RPMI7951 (cell line): Measurements from ENCODE around the gene KCNH2. TPM values are rescaled to one million over a fixed set of nuclear protein-coding genes. Genes with fewer than 3 reads are reported as not detected.
"Not testable (repeated sequence)": the region's sequence is repeated elsewhere in the genome, so short reads cannot be mapped to it uniquely, and the experiment has no call there.

Experiments
- DNase-seq: peaks from one replicate; pipeline ENCODE4 v3.0.0-alpha.2; 2012; ENCODE audit warnings: low read depth
- total RNA-seq: library from RNA; depleted of rRNA; stranded (reverse); fragments of >200 nt; shearing (Covaris generic); gene quantifications from 2 replicates; pipeline ENCODE4 v1.2.3, GENCODE V29; 2014

KCNH2 gene
- total RNA-seq, 1 experiment from 2014 or later: not detected

DNA sequence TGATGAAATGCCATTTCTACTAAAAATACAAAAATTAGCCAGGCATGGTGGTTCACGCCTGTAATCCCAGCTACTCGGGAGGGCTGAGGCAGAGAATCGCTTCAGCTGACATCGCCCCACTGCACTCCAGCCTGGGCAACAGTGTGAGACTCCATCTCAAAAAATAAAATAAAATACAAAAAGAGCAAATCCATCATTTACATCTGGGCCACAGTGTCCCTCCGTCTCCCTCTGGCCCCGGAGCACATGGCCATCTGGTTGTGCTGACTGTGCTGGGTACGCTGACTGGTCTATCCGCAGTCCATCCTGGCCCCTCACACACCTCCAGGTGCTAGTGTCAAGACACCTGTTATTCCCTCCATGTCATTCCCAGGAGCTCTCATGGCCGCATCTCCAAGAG is 42.1 kb downstream of the KCNH2 start:
- DNase-seq: no peak

- no peak for DNase-seq
These were observed 43.0 kb downstream of the KCNH2 start for GRCh38 chr7:150935149-150935548.

DNA sequence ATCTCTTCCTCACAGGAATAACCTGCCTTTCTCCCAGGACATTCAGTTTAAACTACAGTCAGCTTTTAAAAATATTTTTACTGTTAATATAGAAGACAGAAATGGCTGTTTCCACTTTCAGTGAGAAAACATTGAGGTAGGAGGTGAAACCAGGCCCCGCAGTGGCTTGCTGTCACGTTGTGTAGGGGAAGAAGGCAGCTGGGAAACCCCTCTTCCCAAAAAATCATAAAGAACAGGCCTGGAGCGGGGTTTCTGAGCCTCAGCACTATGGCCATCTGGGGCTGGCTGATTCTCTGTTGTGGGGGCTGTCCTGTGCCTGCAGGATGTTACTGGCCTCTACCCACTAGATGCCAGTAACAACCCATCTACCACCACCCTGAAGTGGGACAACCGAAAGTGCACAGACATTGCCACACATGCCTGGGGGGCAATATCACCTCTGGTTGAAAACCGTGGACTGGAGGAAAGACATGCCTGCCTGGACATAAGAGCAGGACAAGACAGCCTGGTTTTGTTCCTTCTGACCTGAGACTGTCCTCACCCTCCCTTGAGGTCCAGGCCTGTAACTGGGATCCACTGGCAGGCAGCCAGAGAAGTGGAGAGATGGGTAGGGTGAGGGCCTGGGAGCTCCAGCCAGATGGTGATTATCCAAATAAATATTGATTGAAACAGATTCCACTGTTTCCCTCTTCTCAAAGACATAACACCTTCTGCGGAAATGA is 43.9 kb downstream of the KCNH2 start:
- no peak for DNase-seq

DNA sequence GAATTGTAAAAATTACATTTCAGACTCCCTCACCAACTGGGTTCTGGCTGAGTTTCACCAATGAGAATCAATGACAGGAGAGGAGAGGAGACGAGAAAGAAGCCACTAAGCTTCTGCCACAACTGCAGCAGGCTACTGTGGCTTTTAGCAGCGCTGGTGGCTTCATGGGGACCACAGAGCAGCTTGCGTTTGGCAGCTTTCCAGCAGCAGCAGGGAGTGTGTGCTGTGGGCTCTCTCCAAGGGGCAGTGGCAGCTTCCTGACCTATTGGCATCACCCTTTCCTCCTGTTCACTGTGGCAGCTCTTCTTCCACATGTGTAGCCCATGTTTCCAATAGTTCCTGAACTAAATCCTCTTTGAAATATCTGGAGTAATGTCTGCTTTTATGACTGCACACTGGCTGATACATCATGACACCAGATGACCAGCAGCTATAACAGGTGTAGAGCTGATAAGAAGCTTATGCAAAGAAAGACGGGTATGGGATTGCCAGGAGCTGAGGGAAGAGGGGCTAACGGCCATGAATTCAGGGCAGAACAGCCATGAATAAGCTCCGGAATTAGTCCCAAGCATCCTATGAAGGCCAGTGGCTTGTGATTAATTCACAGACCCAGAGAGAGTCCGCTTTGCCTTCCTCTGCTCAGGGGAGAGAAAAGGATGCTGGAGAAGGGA is 46.8 kb downstream of the KCNH2 start:
- DNase-seq: no peak

DNA sequence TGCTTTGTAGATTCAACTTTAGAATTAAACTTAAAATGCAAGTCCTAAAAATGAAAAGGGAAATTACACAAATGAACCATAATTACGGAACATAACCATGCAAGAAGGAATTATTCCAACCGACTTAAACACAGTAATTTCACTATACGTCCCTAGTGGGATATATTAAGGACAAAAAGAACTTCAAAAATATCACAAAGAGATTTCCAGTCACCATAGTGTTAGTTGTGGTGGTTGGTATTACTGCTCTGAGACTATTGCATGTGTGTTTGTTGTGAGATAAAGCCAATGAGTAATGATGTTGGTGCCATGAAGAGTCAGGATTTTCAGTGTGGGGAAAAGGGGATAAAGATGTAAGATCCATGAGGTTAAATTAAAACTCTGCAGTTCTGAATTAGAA is 49.6 kb downstream of the KCNH2 start:
- no peak for DNase-seq

DNA sequence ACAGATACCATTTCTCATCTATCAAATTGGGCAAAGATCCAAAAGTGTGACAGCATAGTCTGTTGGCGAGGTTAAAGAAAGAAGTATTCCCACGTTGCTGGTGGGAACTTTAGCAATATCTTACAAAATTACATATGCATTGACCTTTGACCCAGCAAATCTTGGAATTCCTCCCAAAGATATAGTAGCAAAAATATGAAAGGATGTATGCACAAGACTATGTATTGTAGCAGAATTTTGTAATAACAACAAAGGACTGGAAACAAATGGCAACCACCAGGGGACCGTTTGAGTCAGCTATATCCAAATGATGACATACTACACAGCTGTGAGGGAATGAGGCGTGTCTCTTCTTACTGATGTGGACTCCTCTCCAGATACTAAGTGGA is 50.2 kb downstream of the KCNH2 start:
- no peak for DNase-seq

- DNase-seq: no peak
These were observed 50.8 kb downstream of the KCNH2 start for GRCh38 chr7:150927157-150927955.

DNA sequence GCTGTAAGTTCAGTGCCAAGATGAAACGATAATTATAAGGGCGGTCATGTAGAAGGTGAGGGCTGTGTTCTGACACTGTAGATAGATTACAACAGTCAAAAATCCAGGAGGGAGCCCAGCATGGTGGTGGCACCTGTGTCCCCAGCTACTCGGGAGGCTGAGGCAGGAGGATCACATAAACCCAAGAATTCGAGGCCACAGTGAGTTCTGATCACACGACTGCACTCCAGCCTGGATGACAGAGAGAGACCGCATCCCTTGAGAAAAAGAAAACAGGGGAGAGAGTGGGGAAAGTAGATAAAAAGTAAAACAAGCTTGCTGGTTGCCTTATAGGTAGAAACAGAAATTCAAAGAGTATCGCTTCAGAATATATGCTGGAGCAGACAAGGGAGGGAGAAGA is 52.1 kb downstream of the KCNH2 start:
- DNase-seq: no peak

- no peak for DNase-seq
These were observed 53.7 kb downstream of the KCNH2 start for GRCh38 chr7:150924369-150924781.

DNA sequence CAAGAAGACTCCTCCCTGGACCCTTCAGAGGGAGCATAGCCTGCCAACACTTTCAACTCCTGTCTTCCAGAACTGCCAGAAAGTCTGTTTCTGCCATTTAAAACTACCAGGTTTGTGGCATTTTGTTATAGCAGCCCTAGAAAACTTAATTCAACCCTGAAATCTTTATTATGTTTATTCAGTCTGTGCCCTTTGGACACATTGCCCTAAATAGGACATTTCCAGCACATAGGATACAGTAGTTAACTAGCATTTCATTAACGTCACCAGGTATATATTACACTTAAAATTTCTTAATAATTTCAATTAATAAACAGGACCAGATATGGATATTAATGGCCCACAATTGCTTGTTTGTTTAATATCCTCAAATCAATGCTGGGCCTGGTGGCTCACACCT is 54.3 kb downstream of the KCNH2 start:
- DNase-seq: no peak

- DNase-seq: no peak
These were observed 54.9 kb downstream of the KCNH2 start for GRCh38 chr7:150923196-150923595.

DNA sequence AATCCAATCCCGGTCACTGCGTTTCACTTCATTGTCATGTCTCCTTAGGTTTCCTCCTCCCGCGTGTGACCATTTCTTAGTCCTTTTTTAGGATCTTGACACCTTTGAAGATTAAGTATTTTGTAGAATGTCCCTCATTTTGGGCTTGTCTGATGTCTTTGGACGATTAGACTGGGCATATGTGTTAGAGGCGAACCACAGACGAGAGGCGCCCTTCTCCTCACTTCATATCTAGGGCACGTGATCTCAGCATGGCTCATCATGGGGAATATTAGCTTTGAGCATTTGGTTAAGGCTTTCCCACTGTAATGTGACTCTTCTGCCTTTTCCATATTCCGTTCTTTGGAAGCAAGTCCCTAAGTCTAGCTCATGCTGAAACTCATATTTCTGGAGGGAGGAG is 59.0 kb downstream of the KCNH2 start:
- no peak for DNase-seq

DNA sequence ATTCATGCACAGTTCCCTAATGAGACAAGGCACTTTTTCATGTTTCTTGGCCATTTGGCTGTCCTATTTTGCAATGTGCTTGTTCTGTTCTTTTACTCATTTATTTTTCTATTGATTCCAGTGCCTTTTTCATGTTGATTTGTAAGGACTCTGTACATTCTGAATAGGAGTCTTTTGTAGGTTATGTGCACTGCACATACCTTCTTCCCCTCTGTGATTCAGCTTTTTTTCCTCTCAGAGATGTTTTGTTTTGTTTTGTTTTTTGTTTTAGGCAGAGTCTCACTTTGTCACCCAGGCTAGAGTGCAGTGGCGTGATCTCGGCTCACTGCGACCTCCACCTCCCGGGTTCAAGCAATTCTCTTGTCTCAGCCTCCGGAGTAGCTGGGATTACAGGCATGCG is 59.7 kb downstream of the KCNH2 start:
- DNase-seq: no peak

DNA sequence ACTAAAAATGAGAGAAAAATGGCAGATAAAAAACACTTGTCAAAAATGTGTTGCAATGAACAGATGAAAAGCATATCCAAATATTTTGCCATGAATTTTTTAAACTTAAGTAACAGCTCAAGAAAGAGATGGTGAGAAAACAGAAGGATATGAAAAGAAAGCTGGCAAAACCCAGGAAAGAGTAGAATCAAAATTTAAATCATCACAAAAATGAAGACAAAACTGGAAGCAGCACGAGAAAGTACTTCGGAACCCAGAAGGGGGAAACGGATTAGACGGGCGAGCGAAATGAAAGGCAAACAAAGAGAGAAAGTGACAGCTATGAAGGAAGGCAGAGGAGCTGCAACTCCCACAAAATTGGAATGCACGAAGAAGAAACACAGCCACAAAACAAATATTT is 60.2 kb downstream of the KCNH2 start:
- no peak for DNase-seq

DNA sequence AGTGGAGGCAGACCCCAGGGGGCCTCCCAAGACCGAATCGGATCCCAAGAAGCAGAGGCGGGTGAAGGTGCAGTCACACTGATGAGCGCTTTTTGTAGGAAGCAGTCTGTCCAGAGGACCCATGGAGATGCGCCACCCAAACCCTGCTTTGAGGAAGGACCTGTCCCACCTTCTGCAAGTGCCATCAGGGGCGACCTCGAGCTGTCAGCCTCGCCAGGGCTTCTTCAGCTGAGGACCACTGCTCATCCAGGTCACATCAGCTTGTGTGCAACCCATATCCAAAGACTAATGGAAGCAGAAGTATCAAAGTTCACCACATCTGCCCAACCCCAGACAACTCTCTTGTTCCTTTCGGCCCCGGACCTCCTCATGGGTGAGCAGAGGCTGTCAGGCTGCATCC is 61.5 kb downstream of the KCNH2 start:
- DNase-seq: no peak

DNA sequence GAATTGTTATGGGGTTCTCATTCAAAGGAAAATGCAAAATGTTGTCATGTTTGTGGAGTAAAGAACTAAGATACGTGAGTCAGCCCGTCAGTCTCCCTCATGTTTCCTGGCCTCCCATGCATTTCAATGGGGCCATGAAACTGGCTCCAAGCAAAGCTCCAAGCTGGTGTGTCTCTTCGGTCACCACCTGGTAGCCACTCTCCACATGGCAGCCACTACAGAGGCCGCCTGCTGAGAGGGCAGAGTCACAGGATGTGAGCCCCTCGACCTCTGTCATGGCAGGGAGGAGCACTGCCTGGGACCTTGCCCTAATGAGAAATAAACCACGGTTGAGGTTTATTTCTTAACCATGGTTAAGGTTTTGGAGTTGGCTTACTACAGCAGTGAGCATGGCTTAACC is 63.2 kb downstream of the KCNH2 start:
- DNase-seq: no peak

DNA sequence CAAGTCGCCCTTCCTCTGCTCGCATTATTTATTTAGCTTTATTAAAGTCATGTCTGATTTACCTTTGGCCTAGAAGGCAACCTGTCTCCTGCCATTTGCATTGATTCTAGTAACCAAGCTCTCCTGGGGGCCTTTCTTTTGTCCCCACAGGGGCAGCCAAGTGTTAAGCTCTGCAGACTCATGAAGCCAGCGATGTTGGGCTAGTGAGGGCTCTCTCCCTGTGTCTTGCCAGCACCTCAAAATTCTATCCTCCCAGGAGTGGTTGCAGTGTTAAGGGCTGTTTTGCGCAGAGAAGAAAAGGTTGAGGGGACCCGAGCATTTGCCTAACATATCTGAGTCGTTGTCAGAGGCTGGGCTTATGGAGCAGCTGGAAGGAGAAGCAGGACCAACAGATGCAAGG is 63.9 kb downstream of the KCNH2 start:
- DNase-seq: no peak

DNA sequence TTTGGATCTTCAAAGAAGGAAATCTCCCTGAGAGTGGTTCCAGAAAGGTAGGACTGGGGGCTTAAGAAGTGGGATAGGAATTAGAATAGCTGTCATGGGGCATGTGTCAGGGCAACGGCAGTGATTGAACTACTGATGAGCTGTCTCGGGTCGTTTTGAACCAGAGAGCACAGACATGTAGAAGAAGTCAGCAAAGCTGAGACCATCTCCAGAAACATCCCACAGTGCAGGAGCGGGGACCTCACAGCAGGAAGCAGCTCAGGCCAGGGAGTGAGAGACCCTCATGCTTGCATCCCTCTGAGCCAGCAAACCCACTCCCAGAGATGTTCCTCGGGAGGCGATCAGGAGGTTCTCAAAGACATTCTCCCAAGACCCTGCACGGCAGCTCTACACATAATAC is 65.7 kb downstream of the KCNH2 start:
- no peak for DNase-seq

DNA sequence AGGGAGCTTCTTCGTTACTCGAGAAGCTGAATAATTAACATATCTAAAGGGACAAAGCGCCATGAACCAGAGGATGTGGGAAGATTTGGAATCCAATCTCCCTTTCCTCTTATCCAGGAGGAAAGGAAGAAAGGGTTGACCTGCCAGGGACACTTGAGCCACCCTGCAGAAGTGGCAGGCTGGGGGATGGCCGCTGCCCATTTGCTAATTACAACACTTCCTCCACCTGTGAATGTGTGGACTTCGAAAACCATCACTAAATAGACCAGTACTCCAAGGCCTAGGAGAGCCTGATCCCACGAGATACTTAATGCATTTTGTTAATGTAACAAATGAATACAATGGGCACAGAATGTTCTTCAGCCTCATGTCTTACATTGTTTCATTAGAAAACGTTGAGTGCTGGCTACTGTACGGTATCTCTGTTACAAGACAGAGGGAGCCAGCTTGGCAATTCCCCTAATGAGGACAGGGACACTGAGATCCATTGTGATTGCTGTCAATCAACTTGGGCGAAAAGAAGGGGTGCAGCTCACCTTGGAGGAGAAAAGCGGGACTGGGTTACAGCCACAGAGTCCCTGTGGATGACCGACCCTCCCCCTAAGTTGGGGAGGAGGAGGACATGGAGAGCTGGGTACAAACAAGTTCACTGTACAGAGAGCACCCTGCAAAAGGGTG is 66.4 kb downstream of the KCNH2 start:
- DNase-seq: no peak

- DNase-seq: no peak
These were observed 67.1 kb downstream of the KCNH2 start for GRCh38 chr7:150910996-150911422.

- not testable (repeated sequence) for DNase-seq
These were observed 67.7 kb downstream of the KCNH2 start for GRCh38 chr7:150910305-150910995.
